ENCODE measurements around the gene PFKL. TPM values are rescaled to one million over a fixed set of nuclear protein-coding genes. Genes with fewer than 3 reads are reported as not detected.

Gene PFKL
- total RNA-seq, 1 donor from 2014 or later, result 42.7 TPM

GRCh38 chr21:44303490-44303981, 3.7 kb downstream of the PFKL start:
- DNase-seq (no peak), ATAC-seq (ENCODE audit: poor library complexity) (no peak)
- intact Hi-C loops (cut with DNase I), result no loop called here

DNA sequence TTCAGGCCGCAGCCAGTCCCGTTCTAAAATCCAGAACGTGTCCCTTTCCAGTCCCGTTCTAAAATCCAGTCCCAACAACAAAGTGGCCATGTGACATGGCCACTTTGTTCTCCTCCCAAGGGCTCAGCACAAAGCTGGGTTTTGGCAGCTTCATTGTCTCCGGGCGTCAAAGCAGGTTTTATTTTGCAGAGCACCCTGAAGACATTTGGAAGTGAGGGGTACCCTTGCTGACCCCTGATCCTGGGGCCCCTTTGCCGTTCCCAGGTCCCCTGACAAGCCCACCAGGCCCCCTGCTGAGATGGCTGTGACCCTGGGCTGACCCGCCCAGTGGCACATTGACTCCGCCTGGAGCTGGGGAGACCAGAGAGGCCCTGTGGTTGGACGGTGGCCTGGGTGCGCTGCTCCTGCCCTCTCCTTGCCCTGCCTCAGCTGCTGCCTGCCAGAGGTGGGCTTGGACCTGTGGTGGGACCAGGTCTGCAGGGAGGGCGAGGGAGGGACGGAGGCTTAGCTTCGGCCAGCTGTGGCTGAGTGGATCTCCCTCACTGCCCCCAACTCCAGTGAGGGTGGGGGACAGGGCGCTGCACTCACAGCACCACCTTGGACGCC, 4.3 kb downstream of the PFKL start:
- ATAC-seq (ENCODE audit: poor library complexity) (no peak), DNase-seq (no peak)
- intact Hi-C loops (cut with DNase I), result no loop called here

DNA sequence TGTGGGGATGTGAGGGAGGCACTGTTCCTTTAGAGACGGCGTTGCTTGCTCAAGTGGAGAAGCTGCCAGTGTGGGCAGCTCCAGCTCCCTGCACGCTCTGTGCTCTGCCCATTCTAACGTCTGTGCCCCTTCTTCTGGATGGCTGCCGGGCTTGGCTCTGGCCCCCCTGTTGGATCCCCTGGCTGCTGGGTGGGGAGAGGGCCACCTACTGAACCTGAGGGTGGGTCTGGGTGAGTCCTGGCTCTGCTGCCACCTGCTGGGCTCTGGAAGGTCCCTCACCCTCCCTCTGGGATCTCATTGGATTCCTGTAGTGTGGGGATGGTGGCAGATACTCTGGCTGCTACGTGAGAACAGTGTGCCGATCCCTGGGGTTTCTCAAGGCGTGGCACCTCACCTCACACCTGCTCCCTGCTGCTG, 5.0 kb downstream of the PFKL start:
- intact Hi-C loops (cut with DNase I), result no loop called here
- DNase-seq (no peak), ATAC-seq (ENCODE audit: poor library complexity) (peak; percentile 32)

DNA sequence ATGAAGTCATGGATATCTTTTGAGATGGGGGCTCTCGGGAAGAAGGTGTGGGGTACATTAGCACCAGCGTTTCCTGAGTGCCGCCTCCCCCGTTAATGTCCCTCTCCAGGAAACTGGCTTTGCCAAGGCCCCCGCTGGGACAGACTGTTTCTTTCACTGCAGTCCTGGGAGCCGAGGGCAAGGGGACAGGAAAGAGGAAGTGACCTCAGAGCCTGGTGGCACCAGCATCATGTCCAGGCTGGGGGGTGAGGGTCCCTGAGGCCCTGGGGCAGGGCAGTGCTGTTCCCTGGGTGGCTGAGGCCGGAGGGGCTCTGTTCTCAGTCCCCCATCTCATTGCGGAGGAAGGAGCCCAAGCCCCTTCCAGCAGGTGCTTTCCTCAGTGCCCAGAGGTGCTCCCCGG, 5.8 kb downstream of the PFKL start:
- intact Hi-C loops (cut with DNase I), result no loop called here
- no peak for ATAC-seq (ENCODE audit: poor library complexity)

GRCh38 chr21:44306936-44307704, 7.3 kb downstream of the PFKL start:
- DNase-seq, result no peak
- no peak for ATAC-seq (ENCODE audit: poor library complexity)
- intact Hi-C loops (cut with DNase I), result no loop called here

More for the DNA sequence above, 5.8 kb downstream of the PFKL start:
- no peak for DNase-seq

GRCh38 chr21:44310628-44311507, 11.0 kb downstream of the PFKL start:
- intact Hi-C loops (cut with DNase I), result no loop called here
- no peak for ATAC-seq (ENCODE audit: poor library complexity)
- DNase-seq, result no peak

DNA sequence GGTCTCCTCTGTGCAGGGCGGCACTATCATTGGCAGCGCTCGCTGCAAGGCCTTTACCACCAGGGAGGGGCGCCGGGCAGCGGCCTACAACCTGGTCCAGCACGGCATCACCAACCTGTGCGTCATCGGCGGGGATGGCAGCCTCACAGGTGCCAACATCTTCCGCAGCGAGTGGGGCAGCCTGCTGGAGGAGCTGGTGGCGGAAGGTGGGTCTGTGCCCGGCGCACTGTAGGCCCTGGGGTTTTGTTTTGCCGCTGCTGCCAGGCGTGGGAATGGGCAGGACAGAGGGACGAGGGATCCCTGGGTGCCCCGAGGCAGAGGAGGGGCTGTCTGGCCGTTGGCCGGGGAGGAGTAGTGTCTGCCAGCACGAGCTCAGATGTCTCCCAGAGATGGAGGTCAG, 12.2 kb downstream of the PFKL start:
- intact Hi-C loops (cut with DNase I), result no loop called here
- no peak for ATAC-seq (ENCODE audit: poor library complexity)

DNA sequence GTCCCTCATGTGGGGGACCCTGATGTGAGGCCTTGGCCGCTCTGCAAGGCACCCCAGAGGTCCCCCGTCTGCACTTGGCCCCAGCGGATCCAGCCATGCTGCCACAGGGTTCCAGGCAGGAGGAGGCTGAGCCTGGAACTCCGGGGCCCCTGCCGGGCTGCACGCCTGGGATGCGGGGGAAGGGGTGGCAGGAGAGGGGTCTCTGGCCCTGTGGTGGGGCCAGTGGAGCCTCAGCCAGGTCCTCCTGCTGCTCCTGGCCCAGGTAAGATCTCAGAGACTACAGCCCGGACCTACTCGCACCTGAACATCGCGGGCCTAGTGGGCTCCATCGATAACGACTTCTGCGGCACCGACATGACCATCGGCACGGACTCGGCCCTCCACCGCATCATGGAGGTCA, 12.9 kb downstream of the PFKL start:
- DNase-seq (no peak), ATAC-seq (ENCODE audit: poor library complexity) (no peak)
- intact Hi-C loops (cut with DNase I), result no loop called here

More for the DNA sequence above, 12.2 kb downstream of the PFKL start:
- DNase-seq, result no peak

- ATAC-seq (ENCODE audit: poor library complexity) (no peak), DNase-seq (no peak)
- intact Hi-C loops (cut with DNase I), result no loop called here
Observed at GRCh38 chr21:44313451-44313850, 13.6 kb downstream of the PFKL start.

- no peak for ATAC-seq (ENCODE audit: poor library complexity)
- no peak for DNase-seq
- intact Hi-C loops (cut with DNase I), result no loop called here
Observed at GRCh38 chr21:44314128-44314527, 14.3 kb downstream of the PFKL start.

- ATAC-seq (ENCODE audit: poor library complexity) (no peak), DNase-seq (no peak)
- intact Hi-C loops (cut with DNase I), result no loop called here
Observed at GRCh38 chr21:44314561-44314960, 14.7 kb downstream of the PFKL start.

- DNase-seq (no peak), ATAC-seq (ENCODE audit: poor library complexity) (no peak)
- intact Hi-C loops (cut with DNase I), result no loop called here
Observed at GRCh38 chr21:44315691-44316203, 15.9 kb downstream of the PFKL start.

- intact Hi-C loops (cut with DNase I), result no loop called here
- no peak for DNase-seq
- no peak for ATAC-seq (ENCODE audit: poor library complexity)
Observed at GRCh38 chr21:44316277-44316900, 16.5 kb downstream of the PFKL start.

DNA sequence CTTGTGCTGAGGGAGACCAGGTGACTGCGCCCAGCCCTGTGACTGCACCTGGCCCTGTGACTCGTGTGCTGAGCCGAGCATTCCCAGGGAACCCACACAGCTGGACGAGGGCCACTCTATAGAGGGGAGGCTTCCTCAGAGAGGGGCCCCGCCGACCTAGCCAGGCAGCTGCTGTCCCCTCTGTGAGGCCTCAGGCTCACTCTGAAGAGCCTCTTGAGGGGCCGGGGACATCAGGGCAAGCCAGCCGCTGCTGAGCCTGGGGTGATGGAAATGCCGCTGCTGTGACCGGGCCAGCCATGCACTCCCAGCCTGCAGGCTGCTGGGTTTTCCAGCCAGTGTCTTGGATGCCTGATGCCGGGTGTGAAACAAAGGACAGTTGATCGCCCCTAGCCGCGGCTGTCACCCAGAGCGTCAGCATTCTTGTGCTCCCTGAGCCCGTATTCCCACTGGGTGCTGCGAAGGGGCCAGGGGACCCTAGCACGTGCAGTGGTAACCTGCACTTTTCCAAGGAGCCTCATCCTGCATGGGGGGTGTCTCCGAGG, 17.5 kb downstream of the PFKL start:
- intact Hi-C loops (cut with DNase I), result no loop called here
- DNase-seq (no peak), ATAC-seq (ENCODE audit: poor library complexity) (no peak)

DNA sequence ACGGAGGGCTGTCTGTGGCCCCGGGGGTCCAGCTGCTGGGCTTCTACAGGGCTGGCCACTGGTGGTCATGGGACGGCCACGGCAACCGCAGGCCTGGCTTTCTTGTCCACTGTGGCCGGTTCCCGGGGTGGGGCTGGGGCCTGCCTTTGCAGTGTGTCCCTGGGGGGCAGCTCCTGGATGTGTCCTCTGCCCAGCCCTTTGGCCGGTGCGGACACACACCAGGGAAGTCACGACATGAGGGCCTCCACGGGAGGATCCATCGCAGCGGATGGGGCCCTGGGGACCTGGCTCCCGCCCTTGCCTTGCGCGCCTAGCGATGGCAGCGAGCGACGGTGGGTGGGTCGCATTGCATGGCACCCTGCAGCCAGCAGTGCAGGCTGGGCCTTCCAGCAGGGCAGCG, 18.0 kb downstream of the PFKL start:
- no peak for ATAC-seq (ENCODE audit: poor library complexity)
- DNase-seq, result no peak
- intact Hi-C loops (cut with DNase I), result no loop called here

DNA sequence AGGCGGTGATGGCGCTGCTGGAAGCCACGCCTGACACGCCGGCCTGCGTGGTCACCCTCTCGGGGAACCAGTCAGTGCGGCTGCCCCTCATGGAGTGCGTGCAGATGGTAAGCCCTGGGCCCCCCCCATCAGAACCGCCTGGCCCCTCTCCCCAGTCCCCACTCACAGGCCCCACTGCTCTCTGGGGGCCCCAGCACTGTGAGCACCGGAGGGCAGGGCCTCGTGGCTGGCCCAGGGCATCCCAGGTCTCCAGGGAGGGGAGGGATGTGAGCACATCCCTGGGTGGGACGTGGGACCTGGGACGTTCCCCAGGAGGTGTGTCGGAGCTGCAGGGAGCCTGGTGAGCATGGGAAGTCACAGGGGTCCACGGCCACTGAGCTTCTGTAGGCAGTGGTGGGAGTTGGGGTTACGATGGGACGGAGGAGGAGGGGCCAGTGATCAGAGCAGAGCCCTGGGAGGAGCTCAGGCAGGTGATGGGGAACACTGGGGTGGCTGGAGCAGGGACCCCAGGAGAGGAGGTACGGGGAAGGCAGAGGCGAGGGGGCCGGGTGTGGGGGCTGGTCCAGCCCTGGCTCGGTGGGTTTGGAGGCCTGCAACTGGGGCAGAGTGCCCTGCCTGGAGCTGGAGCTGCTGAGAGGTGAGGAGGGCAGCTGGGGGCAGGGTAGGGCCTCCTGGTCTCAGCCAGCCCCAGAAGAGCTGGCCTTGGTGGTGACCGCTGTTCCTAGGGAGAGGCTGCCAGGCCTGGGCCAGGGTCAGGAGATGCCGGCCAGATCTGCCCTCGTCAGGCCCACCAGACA, 18.8 kb downstream of the PFKL start:
- DNase-seq, result no peak
- intact Hi-C loops (cut with DNase I), result no loop called here
- no peak for ATAC-seq (ENCODE audit: poor library complexity)

- no peak for ATAC-seq (ENCODE audit: poor library complexity)
- intact Hi-C loops (cut with DNase I), result no loop called here
- no peak for DNase-seq
Observed at GRCh38 chr21:44319407-44320065, 19.7 kb downstream of the PFKL start.

Data from Right ventricle myocardium superior (tissue), 1 donor.